Spleen (tissue), 7 donors: Measurements from ENCODE around the gene CPLX1.

ENCODE experiments used
- POLR2A ChIP-seq, 3 donors: fragments of 450-650 bp; IDR thresholded peaks; one replicate each; pipeline ENCODE4 v1.5.1; 2017; ENCODE audit warnings: antibody characterized with exemption in 3 of 3, mild to moderate bottlenecking in 1 of 3
- TF ChIP-seq, protein P1 (sequence below), 11 experiments: fragments of 200-600 bp in 7 of 11; fragments of 450-650 bp in 4 of 11; sonication (generic) in 4 of 11; IDR thresholded peaks in 8 of 11; conservative IDR thresholded peaks in 3 of 11; 1 replicate in 7 of 11; 2 replicates in 4 of 11; pipeline versions ENCODE4 v1.4.0 to v1.8.0; 2016 to 2021; ENCODE audit warnings: antibody characterized with exemption in 11 of 11, inconsistent platforms in 4 of 11, mild to moderate bottlenecking in 1 of 11
- donor health status: DM: no; HTN: no; CAD: no; lungs with moderate emphysema.
- donor health status: DM: no; HTN: no; CAD: no.
- donor health status: DM: no; HTN: no; CAD: no.

- TF ChIP-seq, protein P1, sequence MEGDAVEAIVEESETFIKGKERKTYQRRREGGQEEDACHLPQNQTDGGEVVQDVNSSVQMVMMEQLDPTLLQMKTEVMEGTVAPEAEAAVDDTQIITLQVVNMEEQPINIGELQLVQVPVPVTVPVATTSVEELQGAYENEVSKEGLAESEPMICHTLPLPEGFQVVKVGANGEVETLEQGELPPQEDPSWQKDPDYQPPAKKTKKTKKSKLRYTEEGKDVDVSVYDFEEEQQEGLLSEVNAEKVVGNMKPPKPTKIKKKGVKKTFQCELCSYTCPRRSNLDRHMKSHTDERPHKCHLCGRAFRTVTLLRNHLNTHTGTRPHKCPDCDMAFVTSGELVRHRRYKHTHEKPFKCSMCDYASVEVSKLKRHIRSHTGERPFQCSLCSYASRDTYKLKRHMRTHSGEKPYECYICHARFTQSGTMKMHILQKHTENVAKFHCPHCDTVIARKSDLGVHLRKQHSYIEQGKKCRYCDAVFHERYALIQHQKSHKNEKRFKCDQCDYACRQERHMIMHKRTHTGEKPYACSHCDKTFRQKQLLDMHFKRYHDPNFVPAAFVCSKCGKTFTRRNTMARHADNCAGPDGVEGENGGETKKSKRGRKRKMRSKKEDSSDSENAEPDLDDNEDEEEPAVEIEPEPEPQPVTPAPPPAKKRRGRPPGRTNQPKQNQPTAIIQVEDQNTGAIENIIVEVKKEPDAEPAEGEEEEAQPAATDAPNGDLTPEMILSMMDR (IDR thresholded peaks at IDR 0.05 in 8 of 11, conservative IDR thresholded peaks at IDR 0.05 in 3 of 11): no peak
- no peak for TF ChIP-seq POLR2A (IDR thresholded peaks at IDR 0.05)
These were observed 32.1 kb upstream of the CPLX1 start for GRCh38 chr4:858041-858481.
